NCI-H226 (cell line): Measurements from ENCODE around the gene ZNF407.
A peak's percentile ranks its signal among the peaks of the same experiment; 100 is the strongest.

Experiments used
- DNase-seq: peaks from one replicate; pipeline ENCODE4 v3.0.0-alpha.2; 2015

Gene ZNF407

DNA sequence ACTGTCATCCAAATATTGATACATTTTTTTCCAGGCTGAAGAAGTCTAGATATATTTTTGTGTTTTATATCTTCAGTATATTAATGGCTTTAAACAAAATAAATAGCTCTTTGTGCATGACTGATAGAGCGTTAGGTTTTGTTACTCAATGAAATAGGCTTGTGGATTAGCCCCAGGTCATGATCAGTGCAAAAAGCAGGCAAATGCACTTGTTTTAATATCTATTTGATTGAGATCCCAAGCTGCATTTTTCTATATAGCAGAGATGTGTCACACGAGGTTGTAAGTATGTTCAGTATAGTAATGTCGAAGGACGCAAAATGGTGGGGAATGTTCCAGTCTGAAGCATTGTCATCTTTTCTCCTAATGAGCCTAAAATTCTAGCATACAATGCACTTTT lies 198.5 kb downstream of the ZNF407 start:
- no peak for DNase-seq

DNA sequence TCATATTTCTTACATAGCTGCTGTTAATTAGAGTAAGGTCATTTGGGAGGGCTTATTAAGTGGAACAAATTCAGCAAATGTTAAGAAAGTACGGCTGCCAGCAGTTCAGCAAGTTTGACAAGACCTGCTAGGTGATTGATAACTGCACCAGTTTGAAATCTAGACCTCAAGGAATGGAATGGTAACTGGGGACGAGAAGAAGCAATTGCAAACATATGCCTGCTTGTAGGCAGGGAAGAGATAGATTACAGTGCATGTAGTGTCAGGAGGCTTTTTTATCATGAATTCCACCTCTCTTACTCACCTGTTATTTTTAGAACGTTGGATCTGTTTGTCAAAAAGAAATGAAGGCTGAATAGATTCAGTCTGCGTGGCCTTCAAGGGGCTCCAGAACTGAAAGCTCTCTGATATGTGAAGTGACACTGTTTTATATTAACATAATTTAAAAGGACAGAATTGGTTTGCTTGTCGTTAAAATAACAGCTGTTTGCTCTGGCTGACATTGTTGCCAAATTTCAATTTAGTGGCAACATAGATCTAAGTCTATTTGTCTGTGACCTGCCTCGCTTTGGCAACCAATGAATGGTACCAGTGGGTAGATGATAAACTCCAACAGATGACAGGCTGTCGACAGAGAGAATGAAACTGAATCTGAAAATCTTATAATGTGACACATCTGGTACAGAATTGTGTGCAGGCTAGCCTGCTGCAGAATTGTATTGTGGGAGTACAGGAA lies 199.3 kb downstream of the ZNF407 start:
- DNase-seq, result peak; percentile 63

GRCh38 chr18:74797577-74798151 lies 200.0 kb downstream of the ZNF407 start:
- DNase-seq, result no peak

GRCh38 chr18:74799542-74799941 lies 201.9 kb downstream of the ZNF407 start:
- DNase-seq, result no peak

GRCh38 chr18:74800098-74800497 lies 202.4 kb downstream of the ZNF407 start:
- DNase-seq, result no peak

- no peak for DNase-seq
Measured at GRCh38 chr18:74803117-74803516, 205.4 kb downstream of the ZNF407 start.

- no peak for DNase-seq
Measured at GRCh38 chr18:74803769-74804168, 206.1 kb downstream of the ZNF407 start.

DNA sequence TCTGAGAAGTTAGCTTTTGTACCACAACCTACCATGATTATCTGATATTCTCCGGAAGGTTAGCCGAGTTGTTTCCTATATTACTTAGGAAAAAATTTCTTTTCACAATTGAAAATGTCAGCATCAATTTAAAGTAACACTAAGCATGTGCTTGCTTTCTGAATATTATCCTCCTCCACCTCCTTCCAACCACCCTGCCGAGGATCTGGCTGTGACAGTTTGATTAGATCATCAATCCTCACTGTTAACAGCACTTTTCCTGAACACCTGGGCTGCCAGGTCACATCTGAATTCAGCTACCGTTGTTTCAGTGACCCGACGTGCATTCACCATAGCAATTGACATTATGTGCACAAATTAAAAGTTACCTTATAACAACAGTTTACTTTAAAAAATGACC lies 207.0 kb downstream of the ZNF407 start:
- no peak for DNase-seq

GRCh38 chr18:74806073-74806472 lies 208.4 kb downstream of the ZNF407 start:
- peak; percentile 1 for DNase-seq

DNA sequence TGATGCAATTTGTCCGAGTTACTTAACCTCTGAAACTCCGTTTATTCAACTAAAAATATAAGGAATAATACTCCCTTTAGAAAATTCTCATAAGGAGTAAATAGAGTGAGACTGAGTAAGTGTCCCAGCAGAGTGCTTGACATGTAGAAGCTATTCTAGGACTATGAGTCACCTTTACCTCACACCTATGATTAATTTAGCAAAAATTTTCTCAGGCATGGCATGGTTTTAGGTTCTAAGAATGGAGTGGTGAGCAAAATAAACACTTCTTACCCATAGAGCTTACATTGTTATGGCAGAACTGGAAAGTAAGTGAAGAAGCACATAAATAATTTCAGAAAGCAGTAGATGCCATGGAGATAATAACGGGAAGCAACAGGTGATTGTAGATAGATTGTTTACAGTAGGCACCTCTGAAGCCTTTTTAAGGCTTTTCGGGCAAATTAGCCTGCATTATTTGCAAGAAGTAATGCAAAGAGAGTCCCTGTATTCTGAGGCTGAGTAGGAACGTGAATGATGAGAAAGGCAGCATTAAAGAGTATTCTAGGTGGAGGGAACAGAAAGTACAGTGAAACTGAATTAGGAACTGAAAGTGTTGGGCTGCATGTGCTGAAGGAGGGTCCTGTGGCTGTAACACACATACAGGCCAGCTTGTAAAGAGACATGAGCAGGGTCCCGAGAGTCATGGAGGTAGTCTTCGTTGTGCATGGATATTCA lies 209.2 kb downstream of the ZNF407 start:
- DNase-seq, result peak; percentile 68

DNA sequence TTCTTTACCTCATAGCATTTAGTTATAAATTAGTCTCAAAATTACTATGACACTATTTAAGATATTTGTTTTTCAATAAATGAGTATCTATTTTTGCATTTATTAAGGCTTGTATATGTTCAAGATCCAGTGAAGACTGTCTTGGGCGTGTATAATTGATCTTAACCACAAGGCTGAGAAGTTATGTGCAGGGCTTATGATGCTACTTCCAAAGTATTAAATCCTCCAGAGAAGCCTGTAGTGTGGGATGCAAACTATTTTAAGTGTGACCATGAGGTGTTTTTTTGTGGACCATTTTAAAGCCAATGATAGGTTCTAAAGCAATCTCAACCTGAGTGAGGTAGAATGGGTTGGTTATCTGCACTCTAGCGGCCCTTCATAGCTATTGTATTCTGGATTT lies 219.9 kb downstream of the ZNF407 start:
- DNase-seq, result no peak

DNA sequence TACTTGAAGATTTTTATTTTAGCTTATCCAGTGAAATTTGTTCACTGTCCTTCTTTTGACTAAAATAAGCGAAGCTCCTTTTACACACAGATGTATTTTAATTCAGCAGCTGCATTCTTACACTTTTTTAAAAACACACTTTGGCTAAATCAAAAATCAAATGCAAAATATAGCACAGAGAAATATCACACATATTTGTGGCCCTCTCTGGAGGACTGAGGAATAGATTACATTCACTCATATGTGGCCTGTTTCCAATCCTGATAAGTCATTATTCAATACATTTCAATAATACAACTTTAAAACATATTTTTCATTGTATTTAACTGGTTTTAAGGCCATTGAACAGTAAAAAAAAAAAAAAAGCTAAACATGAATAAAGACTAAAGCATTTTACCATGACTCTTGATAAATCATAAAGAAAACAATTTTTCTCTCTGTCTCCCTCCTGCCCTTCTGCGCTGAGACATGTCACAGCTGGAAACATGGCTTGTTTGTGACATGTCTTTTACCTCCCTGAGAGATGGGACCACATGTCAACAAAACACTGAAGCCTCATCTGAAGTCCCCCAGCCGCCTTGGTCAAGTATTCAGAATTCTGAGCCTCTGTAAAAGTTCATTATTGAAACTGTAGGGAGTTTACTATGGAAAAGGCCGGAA lies 221.0 kb downstream of the ZNF407 start:
- DNase-seq, result no peak

- no peak for DNase-seq
Measured at GRCh38 chr18:74819433-74820059, 221.9 kb downstream of the ZNF407 start.

- DNase-seq, result no peak
Measured at GRCh38 chr18:74820160-74820780, 222.6 kb downstream of the ZNF407 start.

- no peak for DNase-seq
Measured at GRCh38 chr18:74825460-74825859, 227.8 kb downstream of the ZNF407 start.

DNA sequence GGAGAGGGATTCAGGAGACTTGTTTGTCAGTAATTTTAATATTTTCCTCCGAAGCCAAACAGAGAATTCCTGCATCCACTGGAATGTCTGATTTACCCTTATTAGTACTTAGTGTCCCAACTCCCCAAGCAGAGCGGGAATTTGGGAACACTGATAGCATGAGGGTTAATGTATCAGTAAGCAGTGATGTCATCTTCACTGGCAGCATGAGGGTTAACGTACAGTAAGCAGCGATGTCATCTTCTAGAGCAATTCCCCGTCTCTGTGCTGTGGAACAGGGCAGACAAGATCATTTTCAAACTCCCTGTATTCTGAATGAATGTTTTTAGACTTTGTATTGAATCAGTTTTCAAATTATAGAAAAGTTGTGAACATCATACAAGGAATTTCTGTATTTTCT lies 228.9 kb downstream of the ZNF407 start:
- DNase-seq, result no peak

DNA sequence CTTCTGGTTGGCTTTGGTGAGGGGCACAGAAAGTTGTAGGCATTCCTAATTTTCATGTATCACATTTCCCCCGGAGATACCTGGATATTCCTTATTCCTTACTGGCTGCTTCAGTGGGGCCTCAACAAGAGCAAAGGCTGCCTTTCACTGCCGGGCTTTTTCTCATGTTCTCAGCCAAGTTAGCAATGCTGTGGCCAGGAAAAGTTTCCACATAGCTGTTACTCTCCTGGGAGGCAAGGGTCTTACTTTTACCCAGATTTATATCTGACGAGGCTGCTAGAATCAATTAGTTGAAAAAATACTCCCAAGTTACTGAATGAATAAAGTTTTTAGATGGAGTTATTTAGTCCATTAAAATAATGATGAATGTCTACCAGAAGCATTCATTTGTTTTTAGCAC lies 230.5 kb downstream of the ZNF407 start:
- no peak for DNase-seq

GRCh38 chr18:74831571-74832250 lies 234.0 kb downstream of the ZNF407 start:
- DNase-seq, result peak; percentile 14

DNA sequence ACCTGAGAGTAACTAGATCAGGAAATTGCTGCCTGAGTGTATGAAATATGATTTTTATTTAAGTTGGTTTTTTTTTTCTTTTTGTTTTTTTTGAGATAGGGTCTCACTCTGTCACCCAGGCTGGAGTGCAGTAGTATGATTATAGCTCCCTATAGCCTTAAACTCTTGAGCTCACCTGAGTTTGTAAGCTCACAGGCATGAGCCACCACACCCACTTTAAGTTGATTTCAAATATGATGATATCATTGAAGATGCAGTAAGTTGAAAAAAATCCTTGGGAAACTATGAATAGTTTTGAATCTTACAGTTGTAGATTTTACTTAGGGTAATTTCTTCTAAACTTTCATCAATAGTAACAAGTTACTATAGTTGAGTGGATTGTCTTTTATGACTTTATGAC lies 234.7 kb downstream of the ZNF407 start:
- no peak for DNase-seq

DNA sequence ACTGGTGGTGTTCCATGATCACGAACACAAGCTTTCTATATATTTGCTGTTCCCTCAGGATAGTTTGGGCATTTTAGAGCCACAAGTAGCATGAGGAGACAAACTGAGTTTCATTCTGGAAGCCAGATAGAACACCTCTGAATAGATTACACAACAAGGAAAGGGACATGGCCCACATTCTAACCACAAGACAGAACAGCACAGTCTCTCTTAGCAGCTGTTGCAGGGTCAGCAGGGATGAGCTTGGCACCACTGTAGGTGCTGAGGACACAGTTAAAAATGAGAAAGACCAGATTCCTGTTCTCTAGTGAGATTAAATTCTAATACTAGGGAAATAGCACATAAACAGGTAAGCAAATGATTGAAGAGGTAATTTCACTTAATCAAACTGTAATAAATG lies 235.3 kb downstream of the ZNF407 start:
- DNase-seq, result no peak

DNA sequence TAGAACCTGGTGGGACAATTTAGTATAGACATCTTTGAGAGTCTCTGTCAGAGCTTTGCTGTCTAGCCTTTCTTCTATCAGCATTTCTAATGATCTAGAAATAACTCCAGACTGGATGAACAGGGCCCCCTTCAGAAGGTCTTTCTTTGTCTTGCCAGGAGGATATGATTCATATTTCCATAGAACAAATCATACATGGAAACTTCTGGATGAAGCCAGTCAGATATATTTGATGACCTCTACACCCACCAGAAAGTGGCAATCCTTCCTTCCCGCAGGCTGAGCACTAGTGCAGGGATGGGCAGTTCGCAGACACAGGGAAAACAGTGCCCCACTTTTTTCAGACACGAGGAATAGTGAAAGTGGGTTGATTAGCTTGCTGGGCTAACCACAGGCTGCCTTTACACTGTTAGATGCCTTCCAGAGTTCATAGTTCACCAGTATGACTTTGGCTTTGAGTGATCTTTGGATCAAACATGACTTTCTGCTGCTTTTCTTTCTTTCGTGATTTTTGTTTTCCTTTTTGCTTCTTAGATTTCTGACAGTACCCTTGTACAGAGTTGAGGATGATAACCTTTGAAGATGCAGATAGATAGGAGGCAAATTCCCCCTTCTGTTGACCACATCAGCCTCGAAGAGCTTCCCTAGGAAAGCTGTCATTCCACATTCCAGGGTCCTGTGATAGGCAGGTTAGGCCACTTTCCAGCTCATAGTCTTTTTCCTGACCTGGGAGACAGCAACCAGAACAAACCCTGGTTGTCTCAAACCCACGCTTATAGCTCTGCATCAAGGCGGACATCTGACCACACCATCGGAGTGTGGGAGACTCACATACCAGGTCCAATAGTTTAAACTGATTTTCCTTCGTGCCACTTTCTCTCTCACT lies 237.0 kb downstream of the ZNF407 start:
- DNase-seq, result no peak
